Epidermal melanocyte (primary cell): ENCODE data around the gene MAJIN.
A peak's percentile ranks its signal among the peaks of the same experiment; 100 is the strongest.
"Not testable (repeated sequence)": the region's sequence is repeated elsewhere in the genome, so short reads cannot be mapped to it uniquely, and the experiment has no call there.

Source experiments
- DNase-seq: peaks from one replicate; pipeline ENCODE4 v3.0.0; 2011; ENCODE audit warnings: low spot score; ENCODE audit not compliant: insufficient read length

The MAJIN gene

DNA sequence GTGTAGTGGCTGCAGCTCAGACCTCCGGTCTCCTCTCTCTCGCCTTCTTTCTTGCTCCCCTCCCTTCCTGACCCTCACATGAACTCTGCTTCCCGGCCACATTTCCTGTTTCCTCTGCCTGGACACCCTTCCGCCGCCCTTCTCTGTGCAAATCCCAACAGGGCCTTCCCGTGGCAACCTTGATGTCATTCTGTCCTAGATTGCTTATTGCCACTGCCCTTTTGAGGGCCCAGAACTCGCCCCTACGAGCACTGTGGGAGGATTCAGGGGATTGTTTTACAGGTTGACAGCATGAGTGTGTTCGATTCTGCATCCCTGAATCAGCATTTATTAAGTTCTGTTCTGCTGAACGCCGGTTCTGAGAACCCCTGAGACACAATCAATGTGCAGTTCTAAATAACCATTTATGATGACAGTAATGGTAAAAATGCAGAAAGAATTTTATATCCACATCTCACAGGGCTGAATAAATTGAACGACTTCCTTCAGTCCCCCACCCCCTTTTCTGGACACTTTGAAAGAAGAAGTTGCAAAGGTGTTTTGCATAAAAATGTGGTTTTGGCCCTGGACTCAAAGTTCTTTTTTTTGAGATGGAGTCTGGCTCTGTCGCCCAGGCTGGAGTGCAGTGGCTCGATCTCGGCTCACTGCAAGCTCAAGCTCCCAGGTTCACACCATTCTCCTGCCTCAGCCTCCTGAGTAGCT, 18.5 kb upstream of the MAJIN start:
- no peak for DNase-seq

DNA sequence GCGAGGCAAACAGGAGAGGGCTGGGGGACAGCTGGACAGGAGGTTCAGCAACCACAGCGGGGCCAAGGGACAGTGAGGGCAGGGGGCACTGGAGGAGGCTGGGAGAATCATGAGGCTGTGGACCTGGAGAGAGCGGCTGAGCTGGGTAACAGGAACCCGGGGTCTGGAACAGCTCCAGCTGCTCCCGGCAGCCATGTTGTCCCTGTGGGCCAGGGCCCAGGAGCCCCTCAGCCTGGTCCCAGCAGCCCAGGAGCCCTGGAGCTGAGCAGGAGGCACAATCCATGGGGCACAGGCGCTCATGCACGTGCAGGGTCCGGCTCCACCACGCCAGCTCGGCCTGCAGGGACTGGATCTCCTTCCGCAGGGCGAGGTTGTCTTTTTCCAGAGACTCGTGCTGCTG, 17.5 kb upstream of the MAJIN start:
- DNase-seq: no peak

DNA sequence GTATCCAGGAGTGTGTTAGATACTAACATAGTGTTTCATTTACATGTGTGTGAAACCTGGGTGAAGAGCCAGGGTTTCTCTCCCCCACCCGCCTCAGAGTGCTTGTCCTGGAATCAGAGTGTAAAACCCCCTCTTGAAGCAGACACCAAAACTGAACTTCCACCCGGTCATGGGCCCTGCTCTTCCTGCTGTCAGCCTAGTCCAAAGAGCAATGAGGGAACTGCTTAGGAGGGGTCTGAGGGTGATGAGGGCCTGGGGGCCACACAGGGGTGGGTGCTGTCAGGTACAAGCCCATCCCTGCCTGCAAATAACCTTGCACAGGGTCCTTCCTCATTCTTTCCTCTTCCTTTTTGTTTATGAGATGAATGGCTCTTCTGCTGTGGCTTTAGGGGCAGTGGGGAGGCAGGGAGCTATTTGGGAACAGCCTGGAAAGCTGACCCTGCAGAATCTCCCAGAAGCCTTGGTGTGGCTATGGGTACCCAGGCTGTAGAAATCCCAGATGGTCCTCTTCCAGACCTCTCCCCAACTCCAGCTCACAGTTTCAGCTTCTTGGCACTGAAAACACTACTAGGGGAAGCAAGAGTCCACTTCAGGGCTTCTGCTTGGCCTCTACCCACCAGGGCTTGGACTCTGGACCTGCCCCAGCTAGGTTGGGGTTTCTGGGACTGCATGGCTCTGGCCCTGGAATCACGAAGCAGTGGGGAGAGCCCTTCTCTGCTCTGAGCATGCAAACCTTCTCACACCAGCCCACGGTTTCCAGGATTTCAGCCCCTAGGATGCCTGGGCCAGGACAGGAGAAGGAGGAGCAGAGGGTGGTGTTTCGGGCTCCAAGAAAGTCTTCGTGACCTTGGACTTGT, 16.3 kb upstream of the MAJIN start:
- no peak for DNase-seq

DNA sequence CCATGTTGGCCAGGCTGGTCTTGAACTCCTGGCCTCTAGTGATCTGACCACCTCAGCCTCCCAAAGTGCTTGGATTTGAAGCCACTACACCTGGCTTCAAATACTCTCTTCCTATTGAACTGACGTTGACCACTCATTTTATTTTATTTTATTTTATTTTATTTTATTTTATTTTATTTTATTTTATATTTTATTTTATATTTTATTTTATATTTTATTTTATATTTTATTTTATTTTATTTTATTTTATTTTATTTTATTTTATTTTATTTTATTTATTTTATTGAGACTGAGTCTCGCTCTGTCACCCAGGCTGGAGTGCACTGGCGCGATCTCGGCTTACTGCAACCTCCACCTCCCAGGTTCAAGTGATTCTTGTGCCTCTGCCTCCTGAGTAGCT, 11.4 kb upstream of the MAJIN start:
- not testable (repeated sequence) for DNase-seq

DNA sequence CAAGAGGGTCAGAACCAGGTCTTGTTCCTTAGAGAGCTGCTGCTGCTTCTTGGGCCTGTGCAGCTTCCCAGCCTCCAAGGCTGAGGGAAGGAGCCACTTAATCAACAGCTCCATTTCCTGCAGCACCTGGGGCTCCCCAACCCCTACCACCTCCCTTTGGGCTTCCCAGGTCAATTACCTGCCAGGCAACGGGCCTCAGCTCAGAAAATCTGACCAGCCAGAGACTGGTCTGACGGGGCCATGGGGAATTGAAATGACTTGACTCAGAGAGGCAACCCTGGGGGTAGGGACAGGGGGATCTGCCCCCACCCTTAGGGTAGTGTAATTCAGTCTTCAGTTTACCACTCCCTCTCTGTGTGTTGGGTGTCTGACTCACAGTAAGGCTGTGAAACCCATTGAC, 4.7 kb upstream of the MAJIN start:
- no peak for DNase-seq

DNA sequence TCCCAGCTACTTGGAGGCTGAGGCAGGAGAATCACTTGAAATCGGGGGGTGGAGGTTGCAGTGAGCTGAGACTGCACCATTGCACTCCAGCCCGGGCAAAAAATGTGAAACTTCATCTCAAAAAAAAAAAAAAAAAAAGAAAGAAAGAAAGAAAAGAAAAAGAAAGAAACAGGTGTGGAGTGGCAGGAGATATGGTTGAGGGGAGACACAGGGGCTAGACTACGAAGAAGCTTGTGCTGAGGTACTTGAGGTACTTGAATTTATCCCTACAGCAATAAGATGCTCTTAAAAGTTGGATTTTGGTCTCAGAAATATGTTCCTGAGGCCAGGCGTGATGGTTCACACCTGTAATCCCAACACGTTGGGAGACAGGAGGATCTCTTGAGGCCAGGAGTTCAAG, 2.2 kb upstream of the MAJIN start:
- no peak for DNase-seq

DNA sequence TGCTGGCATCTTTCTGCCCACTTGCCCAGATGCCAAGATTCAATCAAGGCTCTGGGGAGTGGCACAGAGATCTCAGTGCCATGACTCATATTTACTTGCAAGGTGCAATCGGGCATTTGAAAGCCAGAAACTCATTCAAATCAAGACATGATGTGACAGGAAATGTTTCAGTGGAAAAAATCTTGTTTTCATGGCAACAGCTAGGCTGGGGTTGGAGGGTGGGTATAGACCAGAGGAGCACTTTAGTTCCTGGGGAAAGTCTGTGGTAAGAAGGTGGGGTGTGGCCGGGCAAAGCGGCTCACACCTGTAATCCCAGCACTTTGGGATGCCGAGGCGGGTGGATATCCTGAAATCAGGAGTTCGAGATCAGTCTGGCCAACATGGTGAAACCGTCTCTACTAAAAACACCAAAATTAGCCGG, 1.2 kb downstream of the MAJIN start:
- no peak for DNase-seq

DNA sequence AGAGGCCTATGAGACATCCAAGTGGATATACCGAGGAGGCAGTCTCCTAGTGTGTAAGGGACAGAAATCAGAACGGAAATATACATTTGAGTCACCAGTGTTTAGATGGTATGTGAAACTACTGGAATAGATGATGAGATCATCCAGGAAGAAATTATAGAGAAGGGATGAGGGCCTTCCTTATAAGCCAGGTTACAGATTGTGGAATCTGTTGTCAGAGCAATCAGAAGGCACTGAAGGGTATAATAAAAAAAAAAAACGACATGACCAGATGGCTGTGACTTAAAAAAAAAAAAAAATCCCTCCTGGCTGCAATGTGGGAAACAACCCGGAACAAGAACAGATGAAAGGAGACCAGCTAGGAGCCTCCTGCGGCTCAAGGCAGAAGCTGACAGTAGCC, 2.7 kb downstream of the MAJIN start:
- no peak for DNase-seq

DNA sequence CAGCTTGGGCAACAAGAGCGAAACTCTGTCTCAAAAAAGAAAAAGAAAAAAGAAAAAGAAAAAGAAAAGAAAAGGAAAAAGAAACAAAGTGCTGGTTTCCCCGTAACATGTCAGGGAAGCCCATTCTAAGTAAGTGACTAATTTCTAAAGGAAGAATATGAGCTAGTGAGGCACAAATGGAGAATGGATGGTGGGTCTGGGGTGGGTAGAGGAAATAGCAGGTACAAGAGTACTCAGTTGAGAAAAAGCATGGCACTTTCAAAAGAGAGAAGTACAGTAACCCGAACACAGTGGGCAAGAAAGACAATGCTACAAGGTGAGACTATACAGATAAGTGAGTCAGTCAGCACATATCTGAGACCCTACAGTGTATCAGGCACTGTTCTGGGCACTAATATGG, 4.5 kb downstream of the MAJIN start:
- no peak for DNase-seq

DNA sequence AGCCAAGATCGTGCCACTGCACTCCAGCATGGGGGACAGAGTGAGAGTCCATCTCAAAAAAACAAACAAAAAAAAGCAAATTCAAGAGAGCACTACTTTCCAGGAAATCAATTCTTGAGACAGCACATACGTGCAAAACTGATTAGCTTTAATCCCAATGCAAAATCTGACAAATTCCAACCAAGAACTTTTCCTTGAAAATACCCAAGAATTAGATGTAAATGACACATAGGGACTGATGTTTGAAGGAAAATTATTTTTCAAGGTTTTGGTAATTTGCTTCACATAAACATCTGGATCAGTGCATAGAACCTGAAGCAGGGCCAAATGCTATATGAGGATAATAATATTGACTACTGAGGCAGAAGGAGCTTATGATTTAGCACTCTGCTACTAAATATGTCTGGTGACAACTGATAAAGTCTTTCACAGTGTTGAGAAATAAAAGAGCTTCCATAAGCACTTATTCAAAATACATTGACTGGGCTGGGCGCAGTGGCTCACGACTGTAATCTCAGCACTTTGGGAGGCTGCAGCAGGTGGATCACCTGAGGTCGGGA, 8.8 kb downstream of the MAJIN start:
- no peak for DNase-seq

DNA sequence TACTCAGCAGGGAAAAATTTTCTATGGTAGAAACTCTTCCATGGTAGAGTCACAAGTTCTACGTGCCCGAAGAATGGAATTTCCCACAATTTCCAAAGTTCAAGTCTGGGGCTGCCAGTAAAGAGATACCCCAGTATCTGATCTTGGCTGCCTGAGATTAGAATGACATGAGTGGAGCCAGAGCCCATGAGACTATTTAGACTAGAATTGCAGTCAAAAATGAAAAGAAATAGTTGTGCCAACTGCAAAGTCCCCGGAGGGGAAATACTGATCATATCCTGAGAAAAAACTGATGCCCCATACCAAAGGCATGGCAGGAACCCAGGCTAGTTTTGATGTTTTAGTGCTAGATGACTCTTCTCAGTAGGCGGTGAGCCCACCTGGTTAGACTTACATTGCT, 11.2 kb downstream of the MAJIN start:
- DNase-seq: peak; percentile 50

DNA sequence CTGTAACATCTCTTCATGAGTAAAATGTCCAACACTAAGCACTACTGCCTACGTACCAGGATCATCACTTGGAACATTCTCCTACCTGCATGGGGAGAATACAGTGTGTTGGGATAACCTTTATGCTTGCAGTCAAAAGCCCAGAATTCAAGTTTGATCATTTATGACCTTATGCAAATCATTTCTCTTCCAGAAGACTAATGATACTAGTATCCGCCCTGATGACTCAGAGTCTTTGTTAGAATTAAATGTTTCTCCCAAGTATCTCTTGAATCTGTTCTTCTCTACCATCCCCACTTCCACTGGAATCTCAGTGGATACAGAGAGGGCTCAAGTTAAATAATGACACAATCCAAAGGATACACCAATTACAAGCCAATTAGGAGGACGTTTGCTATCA, 12.4 kb downstream of the MAJIN start:
- DNase-seq: no peak

DNA sequence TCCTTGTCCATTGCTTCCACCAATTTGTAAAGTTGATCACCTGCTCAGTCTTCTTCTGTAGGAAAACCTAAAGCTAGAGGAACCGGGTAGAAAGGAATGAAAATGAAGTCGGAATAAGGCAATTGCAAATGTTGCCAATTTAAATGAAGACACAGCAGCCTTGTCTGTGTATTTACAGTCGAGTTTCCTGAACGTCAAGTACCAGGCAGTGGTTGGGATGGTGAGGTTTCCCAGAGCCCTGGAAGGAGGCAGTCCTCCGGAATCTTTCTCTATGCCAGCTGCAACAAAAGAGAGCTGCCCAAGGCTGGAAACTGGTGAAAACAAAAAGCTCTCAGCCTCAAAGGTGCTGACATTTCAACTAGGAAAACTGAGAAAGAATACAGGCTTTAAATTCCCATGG, 17.7 kb downstream of the MAJIN start:
- DNase-seq: no peak

DNA sequence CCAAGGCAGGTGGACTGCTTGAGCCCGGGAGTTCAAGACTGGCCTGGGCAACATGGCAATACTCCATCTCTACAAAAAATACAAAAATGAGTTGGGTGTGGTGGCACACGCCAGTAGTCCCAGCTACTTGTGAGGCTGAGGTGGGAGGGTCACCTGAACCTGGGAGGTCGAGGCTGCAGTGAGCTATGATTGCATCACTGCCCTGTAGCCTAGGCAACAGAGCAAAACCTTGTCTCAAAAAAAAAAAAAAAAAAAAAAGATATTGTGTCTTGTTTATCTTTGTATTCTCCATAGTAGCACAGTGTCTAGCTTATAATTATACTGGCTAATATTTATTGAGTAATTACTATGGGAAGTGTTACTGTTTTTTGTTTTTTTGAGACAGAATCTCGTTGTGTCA, 20.4 kb downstream of the MAJIN start:
- no peak for DNase-seq

DNA sequence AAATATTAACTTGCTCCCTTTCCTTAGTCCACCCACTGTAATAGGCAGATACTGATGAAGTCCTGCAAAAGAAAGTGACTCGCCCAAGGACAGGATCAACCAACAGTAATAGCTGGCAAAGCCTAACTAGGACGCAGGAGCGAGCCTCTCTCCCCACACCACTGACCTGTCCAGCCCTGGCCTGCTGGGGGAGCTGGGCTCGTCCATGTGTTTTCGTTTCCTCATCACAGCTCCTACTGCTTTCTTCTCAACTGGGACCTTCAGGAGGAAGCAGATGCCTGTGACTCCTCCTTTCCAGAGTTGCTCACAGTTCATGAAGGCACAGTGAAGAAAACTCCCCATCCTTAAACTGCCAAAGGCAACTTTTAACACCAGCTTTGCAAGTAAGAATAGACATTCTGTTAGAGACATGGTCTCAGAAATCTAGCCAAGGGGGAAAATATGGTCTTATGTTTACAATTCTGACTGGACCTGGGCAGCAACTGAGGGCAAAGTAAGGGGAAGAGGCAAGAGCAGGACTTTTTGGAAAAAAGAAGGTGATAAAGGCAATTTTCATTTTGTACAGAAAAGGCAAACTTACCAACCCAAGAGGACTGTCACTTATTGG, 24.6 kb downstream of the MAJIN start:
- DNase-seq: no peak

DNA sequence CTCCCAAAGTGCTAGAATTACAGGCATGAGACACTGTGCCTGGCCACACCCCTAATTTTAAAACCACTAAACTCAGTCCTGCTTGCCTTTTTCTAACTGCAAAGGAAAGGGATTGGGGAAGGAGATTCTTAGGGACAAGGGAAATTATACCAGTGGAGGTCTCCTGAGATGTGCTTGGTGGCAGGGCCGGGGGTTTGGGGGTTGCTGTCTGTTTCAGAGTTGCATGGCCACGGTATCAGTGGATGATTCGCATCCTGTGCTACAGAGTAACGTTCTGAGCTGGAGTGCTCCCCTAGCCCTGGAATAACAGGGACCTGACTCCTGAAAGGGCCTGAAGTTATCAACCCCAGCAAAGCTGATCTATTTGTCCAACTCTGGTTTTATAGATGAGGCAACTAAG, 35.4 kb downstream of the MAJIN start:
- no peak for DNase-seq

DNA sequence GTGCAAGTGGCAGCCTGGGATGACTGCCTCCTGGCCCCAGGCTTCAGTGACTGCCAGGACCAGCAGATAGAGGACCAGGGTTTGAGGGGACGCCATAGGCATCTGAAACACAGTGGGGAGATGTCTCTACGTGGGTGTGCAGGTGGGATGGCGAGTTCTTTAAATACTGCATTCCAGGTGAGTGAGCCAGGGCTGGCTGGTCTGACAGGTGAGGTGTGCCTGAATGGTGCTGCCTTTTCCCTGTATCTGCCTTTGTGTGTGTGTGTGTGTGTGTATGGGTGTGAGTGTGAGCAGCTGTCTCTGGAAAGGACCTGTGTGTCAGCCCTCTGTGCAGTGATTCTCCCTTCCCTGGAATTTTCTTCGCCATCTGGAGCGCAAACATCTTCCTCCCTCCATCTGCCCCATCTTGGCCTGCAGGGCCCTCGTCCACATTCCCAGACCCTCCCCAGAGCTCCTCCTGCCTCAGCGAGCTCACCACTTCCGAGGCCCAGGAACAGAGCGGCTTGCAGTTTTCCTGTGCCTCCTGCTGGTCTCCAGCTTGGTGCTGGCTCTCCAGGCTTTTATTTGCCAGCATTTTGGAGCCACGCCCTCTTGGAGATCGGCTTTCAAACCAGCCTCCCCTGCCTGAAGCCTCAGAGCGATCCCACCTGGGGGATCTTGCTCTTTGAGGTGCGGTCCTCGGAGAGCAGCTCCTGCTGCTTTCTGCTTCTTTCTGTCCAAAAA, 36.4 kb downstream of the MAJIN start, which contains the start of gene GPHA2:
TSS of gene GPHA2 (minus strand) at position 535 of the 723 bp plus-strand sequence. CDS start at position 102, 433 bp downstream.
- DNase-seq: no peak

DNA sequence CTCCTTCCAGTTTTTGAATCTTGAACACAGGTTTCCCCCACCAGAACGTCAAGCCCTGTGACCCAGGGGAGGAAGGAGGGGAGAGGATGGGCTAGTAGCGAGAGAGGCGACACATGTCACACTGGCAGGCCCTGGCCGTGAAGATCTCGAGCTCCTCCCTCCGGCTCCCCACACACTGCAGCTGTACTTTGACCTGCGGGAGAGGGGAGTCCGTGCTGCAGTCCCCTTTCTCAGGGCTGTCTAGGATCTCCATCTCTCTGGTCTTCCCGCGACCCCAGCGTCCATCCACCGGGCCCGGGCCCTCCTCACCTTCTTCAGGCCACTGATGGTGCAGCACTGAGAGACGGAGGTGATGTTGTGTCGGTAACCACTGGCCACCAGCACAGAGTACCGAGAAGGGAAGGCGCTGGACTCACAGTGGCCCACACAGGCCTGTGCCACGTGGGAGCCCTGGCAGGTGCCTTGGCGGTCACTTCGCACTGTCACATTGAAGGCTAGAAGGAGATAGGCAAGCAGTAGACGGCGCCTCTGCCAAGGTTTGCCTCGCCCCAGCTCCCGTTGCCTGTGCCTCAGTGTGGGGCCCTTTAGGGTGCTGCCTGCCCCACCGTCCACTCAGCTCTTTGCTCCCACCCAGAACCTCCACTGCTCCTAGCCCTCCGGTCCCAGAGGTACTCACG, 37.1 kb downstream of the MAJIN start:
- DNase-seq: no peak

DNA sequence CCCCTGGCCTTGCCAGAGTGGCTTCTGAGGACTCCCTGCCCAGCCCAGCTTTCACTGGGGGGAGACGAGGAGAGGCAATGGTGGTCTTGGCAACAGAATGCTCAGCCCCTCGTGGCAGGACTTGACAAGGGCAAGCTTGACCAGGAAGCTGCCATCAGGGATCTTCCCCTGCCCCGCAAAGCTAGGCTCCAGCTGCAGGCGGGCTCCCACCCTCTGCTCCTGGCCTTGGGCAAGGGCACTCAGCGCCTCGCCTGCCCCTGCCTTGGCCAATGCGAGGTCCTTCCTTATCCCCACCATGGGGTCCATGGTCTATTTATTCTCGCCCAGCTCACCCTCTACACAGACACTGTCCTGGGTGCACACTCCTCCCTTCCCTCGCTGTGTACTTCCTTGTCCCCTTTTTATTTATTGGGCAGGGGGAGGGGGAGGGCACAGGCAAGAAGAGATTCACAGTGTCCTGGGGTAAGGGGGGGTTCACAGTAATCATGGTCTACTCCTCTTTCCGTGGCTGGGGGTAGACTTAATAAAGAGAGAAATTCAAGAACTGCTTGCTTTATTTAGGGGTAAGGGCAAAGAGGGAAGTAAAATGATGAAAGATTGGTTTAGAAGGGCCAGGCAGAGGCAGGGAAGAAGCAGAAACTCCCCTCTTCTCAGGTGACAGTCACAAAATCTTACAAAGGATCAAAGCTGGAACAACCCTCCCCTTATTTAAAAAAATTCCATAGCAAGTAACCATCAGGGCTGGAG, 37.8 kb downstream of the MAJIN start:
- DNase-seq: no peak
